HL-60/S4 (cell line): ENCODE results near the gene BTBD16.

ENCODE experiments used
- in situ Hi-C: fragments of 300-500 bp; cut with MboI; formaldehyde crosslinking; loops from 2 replicates; pipeline ENCODE4 v1.14.3; 2022; ENCODE audit warnings: low sequenced_read_pairs

Gene BTBD16

GRCh38 chr10:122267849-122268737 lies 3.0 kb upstream of the BTBD16 start:
- in situ Hi-C loops, result no loop called here

DNA sequence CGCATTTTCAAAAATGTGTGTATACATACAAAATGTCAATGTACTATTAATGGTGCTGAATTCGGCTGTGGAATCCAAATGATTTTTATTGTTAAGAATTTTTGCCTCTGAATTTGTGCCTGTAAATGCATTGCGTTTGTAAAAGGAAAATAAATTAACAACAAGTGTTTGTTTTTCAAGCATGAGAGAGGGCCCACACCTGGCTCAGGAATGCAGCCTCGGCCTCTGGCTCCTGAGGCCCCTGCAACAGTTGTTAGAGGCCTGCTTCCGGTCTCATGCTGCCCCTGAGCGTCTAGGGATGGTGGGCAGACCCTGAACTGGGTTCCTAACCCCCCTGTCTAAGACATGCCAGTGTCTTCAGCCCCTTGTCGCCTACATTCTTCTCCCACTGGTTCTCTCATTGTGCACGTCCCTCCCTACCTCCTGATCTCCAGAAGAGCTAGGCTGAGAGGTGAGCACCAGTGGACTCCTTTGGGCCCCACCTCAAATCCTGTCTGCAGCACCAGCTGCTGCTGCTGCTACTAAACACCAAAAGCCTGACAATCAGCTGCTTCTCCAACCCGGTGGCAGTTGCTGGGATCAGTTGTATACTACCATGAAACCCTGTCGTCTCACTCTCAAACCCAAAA lies 1.9 kb upstream of the BTBD16 start:
- in situ Hi-C loops, result no loop called here

DNA sequence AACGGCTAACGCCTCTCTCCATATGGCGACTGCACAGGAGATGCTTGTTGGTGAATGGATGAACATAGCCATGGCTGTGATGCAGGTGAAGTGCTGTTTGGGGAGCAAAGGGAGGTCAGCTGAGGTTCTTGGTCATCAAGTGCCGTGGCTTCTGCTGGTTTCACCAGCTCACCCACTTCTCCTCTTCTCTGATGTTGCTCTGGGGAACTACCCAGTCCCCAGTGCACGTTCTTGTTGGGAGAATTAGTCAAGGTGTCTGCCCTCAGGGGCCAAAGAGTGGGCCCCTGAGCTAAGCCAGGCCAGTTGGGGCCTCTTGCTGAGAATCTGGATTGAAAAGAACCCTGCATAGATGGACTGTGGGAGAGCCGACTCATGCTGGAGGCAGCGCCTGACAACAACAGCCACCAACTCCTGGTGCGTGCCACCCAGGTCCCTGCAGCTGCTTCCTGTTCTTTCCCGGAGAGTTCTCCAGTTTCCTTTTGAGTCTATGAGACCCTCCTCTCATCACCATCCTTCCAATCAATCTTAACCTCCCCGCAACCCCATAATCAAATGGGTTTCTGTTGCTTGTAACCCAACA lies 3.0 kb downstream of the BTBD16 start:
- in situ Hi-C loops, result no loop called here

DNA sequence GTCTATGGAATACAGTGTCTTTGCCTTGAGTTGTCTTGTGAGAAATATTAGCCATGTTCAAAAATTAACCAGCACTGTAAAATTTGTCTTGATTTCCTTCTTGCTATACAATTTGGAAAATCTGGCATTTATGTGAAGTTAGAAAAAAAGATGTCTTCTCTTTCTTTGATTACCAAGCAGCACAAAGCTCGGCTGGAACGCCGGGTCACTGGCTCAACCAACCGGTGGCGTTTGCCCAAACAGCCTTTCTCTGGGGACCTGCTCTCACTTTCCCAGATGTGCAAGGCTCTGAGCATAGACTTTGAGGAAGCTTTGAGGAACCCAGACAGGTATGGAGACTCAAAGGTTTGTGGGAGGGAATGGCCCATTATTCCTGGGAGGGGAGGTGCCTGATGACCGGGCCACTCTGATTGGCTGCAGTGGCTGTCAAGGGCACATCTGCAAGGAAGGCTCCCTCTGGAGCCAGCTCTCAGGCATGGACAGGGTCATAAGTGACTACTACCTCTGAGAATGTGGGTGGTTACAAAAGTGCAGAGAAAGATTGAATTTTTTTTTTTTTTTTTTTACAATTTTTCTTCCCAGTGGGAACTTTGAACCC lies 5.6 kb downstream of the BTBD16 start:
- in situ Hi-C loops, result loop anchor here (25.0 kb wide), 1 partner anchor 161 kb away; no protein-coding TSS in a partner anchor

DNA sequence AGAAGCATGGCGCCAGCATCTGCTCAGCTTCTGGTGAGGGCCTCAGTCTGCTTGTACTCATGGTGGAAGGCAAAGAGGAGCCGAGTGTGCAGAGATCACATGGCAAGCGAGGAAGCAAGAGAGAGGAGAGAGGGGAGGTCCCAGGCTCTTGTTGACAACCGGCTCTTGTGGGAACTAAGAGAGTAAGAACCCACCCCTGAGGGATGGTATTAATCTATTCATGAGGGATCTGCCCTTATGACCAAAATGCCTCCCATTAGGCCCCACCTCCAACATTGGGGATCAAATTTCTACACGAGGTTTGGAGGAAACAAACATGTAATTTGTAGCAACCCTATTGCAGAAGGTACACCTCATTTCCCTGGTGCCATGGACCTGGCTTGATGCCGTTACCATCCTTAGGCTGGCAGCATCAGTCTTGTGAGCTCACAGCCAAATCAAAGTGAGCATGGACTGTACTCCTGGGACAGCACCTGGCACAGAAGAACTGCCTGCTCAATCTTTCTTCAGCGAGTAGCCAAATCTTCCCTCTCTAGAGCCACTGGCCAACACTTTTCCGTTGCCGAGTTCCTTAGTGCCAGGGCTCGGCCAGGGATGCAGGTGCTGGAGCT lies 6.5 kb downstream of the BTBD16 start:
- in situ Hi-C loops, result loop anchor here (25.0 kb wide), 1 partner anchor 160 kb away; no protein-coding TSS in a partner anchor

- in situ Hi-C loops, result loop anchor here (25.0 kb wide), 1 partner anchor 158 kb away; no protein-coding TSS in a partner anchor
Observed at GRCh38 chr10:122279725-122280141, 8.6 kb downstream of the BTBD16 start.

- in situ Hi-C loops, result loop anchor here (25.0 kb wide), 1 partner anchor 157 kb away; no protein-coding TSS in a partner anchor
Observed at GRCh38 chr10:122280156-122280555, 9.1 kb downstream of the BTBD16 start.

GRCh38 chr10:122281018-122281626 lies 10.0 kb downstream of the BTBD16 start:
- in situ Hi-C loops, result loop anchor here (25.0 kb wide), 1 partner anchor 156 kb away; no protein-coding TSS in a partner anchor

- in situ Hi-C loops, result loop anchor here (25.0 kb wide), 1 partner anchor 156 kb away; no protein-coding TSS in a partner anchor
Observed at GRCh38 chr10:122281751-122282150, 10.7 kb downstream of the BTBD16 start.

DNA sequence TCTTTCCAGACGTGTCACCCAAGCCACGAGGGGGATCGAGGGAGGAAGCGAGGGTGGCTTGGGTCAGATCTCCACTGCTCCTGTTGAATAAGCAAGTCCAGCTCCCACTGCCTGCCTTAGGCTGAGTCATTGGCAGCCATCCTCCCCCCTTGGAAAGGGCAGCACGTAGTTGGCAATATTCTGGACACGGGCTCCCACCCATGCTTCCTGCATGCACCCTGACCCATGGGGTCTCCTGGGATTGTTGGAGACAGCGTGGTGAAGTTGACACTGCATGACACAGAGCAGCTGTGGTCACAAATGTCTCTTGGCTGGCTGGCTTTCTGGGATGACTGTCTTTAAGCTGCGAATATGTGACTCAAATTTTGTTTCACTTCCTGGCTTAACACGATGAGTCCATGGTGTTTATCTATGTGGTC lies 11.2 kb downstream of the BTBD16 start:
- in situ Hi-C loops, result loop anchor here (25.0 kb wide), 1 partner anchor 155 kb away; no protein-coding TSS in a partner anchor

DNA sequence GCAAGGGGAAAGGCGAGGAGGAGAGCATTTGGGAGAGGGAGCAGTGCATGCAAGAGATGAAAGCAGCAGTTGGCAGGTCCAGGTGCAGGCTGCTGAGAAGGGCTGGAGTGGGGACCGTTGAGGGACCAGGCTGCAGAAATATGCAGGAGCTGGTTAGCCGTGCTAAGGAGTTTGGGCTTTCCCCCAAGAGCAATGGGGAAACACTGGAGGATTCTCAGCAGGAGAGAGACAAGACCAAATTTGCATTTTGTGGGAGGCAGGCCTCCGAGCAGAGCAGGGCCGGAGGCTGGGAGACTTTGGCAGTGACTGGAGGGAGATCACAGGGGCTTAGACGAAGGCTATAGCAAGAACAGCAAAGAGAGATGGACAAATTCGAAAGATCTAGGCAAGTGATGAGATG lies 11.8 kb downstream of the BTBD16 start:
- in situ Hi-C loops, result loop anchor here (25.0 kb wide), 1 partner anchor 154 kb away; no protein-coding TSS in a partner anchor

DNA sequence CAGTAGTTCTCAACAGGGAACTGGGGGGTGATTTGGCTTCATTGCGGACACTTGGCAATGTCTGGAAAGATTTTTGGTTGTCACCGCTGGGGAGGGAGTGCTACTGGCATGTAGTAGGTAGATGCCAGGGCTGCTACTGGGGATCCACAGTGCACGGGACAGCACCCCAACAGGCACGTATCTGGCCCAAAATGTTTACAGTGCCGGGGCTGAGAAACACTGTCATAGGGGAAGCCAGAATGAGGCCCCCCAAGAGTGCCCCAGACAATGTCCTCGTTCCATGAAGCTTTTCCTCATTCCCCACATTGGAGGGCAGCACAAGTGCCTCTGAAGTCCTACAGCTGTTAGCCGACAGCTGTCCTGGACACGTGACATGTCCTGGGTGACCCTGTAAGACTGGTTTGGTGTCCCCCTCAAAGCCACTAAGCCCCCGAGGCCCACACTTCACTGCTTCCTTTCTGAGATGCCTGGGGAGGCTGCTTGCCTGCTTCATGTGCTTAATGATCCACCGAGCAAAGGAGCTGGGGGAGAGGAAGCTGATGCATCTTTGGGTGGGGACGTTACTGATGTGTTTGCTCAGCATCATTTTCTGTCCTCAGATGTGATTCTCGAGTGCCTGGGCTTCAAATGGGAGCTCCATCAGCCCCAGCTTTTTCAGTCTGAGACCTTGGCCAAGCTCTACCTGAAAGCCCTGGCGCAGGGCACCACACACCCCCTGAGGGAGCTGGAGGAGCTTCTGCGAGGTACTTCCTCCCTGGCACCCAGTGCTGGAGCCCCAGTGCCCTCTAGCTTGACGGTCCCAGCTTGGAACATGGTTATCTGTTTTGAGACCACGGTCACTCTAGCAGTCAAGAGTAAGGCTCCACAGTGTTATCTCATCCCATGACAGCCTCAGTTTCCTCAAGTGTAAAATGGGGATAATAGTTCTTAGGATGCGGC lies 14.7 kb downstream of the BTBD16 start:
- in situ Hi-C loops, result loop anchor here (25.0 kb wide), 1 partner anchor 152 kb away; no protein-coding TSS in a partner anchor

GRCh38 chr10:122286867-122287266 lies 15.8 kb downstream of the BTBD16 start:
- in situ Hi-C loops, result loop anchor here (25.0 kb wide), 1 partner anchor 150 kb away; no protein-coding TSS in a partner anchor

- in situ Hi-C loops, result loop anchor here (25.0 kb wide), 1 partner anchor 150 kb away; no protein-coding TSS in a partner anchor
Observed at GRCh38 chr10:122287570-122287969, 16.5 kb downstream of the BTBD16 start.

DNA sequence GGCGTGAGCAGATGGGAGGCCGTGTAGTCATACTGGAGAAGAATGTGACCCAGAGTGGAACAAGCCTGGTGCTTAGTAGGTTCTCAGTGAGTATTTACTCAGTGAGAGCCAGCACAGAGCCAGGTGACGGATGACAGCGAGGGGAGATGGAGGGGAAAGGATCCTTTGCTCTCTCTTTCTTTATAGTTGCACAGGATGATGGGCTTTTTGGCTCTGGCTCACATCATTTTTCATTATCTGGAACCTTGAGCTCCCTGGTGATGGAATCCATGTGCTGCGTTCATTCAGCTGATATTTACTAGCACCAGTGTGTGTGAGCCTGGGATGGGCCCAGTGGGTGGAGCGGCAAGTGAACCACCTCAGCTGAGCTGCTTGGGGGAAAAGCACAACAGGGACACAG lies 17.2 kb downstream of the BTBD16 start:
- in situ Hi-C loops, result loop anchor here (25.0 kb wide), 1 partner anchor 149 kb away; no protein-coding TSS in a partner anchor

DNA sequence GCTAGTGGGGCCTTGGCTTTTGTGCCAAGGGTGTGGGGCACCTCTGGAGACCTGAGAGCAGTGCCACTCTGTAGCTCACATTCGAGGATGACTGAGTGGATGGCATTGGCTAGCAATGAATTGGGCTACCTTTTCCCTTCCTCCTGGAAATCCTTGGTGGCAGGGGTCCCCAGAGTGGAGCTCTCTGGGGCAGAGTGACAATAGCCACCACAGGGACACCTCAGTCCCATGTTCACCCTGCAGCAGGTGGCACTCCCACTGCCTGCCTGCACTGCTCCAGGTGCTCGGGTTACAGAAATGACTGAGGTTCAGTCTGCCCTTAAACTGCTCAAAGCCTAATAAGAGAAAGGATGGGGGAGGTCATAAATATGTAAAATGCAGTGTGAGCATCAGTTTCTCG lies 17.8 kb downstream of the BTBD16 start:
- in situ Hi-C loops, result loop anchor here (25.0 kb wide), 1 partner anchor 148 kb away; no protein-coding TSS in a partner anchor

GRCh38 chr10:122290334-122290733 lies 19.2 kb downstream of the BTBD16 start:
- in situ Hi-C loops, result loop anchor here (25.0 kb wide), 1 partner anchor 147 kb away; no protein-coding TSS in a partner anchor

- in situ Hi-C loops, result loop anchor here (25.0 kb wide), 1 partner anchor 146 kb away; no protein-coding TSS in a partner anchor
Observed at GRCh38 chr10:122290833-122291532, 19.9 kb downstream of the BTBD16 start.
